Pulmonary artery endothelial cell (primary cell): Measurements from ENCODE around the gene LAMA4. TPM values are rescaled to one million over a fixed set of nuclear protein-coding genes. Genes with fewer than 3 reads are reported as not detected.
"Not testable (repeated sequence)": the region's sequence is repeated elsewhere in the genome, so short reads cannot be mapped to it uniquely, and the experiment has no call there.

Source experiments
- DNase-seq: peaks from one replicate; pipeline ENCODE4 v3.0.0-alpha.2; 2011; ENCODE audit warnings: low read depth, low spot score
- total RNA-seq: library from RNA; depleted of rRNA; stranded (reverse); fragments of >200 nt; gene quantifications from 2 replicates; pipeline ENCODE4 v1.2.3, GENCODE V29; 2014

Gene LAMA4
- total RNA-seq, 1 donor from 2014 or later: 516 TPM

GRCh38 chr6:112215488-112216284, 38.7 kb downstream of the LAMA4 start:
- no peak for DNase-seq

DNA sequence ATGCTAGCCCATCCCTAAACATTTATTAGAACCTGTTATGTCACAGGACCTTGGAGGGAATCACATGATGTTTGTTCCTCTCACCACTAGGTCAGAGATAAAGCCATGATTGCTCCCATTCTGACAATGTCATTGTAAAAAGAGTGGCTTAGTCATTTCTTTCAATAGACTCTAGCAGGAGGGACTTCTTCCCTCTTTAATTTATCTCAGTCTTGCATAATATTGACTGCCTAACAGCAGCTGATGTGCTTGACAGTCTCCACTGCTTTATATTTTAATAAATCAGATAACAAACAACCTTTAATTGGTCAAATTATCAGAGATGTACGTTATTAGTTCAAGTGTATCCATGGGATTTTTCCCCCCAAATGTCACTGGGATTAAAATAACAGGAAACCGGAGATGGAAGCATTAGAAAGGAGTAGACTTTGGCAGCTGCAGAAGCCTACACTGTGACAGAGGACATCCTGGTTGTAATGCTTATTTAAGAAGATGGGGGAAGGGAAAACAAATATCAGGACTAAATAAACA, 39.6 kb downstream of the LAMA4 start:
- DNase-seq: no peak

DNA sequence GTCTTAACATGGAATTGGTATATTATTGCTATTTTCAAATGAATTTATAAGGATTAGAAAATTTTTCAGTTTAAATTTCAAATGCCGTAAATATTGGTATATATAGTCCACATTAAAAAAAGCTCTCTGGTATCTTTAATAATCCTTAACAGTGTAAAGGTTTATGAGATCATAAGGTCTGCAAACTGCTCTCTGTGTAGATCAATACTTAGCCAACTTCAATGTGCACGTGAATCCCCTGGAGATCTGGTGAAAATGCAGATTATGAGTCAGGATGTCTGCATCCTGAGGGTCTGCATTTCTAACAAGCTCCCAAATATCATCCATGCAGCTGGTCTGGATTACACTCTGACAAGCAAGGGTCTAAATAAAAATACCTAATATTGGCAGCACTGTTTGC, 43.5 kb downstream of the LAMA4 start:
- no peak for DNase-seq

DNA sequence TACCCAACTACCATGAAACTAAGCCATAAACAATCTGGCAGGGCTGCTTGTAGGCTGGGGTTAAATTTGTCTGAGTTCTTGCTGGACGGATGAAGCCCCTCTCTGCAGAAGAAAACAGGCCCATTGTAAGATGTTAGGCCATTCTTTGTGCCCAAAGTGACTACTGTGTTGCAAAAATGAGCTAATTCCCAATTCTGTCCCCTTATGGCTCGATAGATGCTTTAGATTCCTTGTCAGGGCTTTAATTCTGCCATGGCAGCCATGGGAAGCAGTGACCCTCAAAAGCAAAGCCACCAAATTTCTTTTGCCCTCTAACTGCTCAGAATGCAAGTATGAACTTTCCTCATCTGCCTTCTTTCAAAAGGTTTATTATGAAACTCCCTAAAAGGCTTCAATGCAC, 45.2 kb downstream of the LAMA4 start:
- no peak for DNase-seq

- no peak for DNase-seq
These were observed 46.6 kb downstream of the LAMA4 start for GRCh38 chr6:112207776-112208175.

DNA sequence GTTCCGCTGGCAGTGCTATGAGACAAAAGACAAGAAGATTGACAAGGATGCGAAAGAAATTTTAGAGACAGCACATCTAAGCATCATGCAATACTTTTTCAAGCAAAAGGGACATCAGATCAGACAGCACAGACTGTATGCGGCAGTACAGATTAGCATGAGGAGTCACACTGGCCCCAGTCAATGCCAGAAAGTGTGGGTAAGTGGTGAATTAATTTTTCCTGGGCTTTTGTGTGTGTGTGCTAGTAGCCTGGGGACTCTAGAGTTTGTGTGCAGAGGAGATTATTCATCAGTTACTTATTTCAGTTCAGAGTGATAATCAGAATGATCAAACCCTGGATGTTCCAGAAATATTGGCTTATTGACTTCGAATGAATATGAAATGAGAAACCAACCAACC, 47.2 kb downstream of the LAMA4 start:
- no peak for DNase-seq

- DNase-seq: no peak
These were observed 48.3 kb downstream of the LAMA4 start for GRCh38 chr6:112206110-112206458.

- DNase-seq: peak; percentile 87
These were observed 48.8 kb downstream of the LAMA4 start for GRCh38 chr6:112205427-112206109.

GRCh38 chr6:112204350-112204706, 50.0 kb downstream of the LAMA4 start:
- DNase-seq: no peak

GRCh38 chr6:112203577-112204349, 50.6 kb downstream of the LAMA4 start:
- DNase-seq: peak; percentile 84

DNA sequence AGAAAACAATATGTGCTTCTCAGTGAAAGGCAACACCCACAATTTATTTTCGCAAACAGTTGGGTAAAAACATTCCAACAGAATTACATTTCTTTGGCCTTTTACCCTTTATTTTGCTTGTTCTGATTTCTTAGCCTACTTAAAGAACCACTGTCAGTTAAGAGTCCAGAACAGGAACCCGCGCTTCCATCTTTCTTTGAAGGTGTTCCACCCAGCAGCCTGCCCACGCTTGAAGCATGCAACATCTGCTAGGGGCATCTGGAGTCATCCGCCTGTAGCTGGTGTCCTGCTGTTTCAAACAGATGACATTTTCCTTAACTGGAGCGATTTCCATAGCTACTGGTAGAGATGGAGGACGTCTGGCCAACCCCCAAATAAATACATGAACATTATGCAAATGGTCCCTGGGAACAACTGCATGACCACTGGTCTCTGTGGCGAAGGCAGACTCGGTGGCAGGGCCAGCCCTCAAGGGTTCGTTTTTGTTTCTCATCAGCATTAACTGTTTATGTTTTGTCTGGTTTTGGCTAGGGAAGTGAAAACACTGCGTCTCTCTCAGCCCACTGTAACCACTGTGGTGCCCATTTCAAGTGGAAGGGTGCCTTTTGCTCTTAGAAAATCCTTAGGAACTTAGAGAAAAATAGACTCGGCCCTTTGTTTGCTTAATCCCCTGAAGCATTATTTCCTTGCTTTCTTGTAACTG, 51.6 kb downstream of the LAMA4 start:
- DNase-seq: no peak

DNA sequence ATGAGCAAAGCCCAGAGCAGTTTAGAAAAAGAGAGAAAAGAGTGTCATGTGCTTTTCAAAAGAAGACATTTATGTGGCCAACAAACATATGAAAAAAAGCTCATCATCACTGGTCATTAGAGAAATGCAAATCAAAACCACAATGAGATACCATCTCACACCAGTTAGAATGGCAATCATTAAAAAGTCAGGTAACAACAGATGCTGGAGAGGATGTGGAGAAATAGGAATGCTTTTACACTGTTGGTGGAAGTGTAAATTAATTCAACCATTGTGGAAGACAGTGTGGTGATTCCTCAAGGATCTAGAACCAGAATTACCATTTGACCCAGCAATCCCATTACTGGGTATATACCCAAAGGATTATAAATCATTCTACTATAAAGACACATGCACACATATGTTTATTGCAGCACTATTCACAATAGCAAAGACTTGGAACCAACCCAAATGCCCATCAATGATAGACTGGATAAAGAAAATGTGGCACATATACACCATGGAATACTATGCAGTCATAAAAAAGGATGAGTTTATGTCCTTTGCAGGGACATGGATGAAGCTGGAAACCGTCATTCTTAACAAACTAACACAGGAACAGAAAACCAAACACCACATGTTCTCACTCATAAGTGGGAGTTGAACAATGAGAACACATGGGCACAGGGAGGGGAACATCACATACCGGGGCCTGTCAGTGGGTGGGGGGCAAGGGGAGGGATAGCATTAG, 54.0 kb downstream of the LAMA4 start:
- not testable (repeated sequence) for DNase-seq

DNA sequence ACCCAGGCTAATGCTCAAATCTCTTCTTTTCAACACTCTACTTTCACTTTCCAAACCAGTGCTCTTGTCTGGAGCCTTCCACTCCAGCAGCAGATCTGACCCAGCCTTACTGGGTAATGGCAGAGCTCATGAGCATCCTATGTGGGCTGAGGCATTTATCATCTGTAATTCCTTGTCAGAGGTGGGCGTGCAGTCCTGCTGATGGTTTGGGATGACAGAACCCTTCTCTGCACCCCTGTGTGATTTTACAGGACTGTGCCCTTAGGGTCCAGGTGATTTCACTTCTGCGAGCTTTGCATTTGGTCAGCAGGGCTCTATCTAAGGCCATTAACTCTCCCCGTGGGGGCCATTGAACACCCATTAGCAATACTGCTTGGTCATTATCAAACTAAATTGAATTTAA, 55.4 kb downstream of the LAMA4 start:
- DNase-seq: no peak

GRCh38 chr6:112198582-112198981, 55.8 kb downstream of the LAMA4 start:
- no peak for DNase-seq

GRCh38 chr6:112197636-112198035, 56.7 kb downstream of the LAMA4 start:
- no peak for DNase-seq

- DNase-seq: no peak
These were observed 58.1 kb downstream of the LAMA4 start for GRCh38 chr6:112196306-112196705.

DNA sequence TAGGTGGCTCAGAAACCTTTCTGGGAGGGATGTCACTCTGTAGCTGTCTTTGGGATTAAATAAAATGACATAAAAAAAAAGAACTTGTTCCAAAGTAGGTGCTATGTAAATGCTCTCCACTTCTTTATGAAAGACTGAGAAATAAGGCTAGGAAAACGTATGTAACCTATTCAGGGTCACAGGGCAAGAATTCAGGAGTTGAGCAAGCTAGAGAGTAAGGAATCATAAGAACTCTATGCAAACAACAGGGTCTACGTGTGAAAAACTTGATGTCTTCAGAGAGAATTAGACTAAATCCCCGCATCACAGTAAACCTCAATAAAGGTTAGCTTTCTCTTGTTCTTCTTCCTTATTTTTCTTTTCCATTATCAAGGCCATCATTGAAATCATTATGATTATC, 59.2 kb downstream of the LAMA4 start:
- DNase-seq: no peak

DNA sequence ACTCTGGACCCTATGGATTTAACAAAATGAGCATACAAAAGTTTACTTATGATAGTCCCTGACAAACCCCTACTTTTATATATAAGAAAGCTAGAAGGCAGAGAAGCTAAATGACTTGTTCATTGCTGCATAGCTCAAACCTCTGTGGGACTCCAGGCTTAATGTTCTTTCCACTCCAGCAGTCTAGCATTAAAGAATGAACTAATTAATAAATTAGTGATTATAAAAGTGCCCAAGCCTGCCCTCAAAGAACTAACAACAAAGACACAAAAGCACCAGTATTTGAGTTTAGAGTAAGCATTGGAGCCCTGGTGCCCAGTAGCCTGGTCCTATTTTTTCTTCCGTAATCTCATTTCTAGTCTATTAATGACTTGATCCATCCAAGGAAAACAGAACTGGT, 59.9 kb downstream of the LAMA4 start:
- DNase-seq: no peak

- no peak for DNase-seq
These were observed 60.8 kb downstream of the LAMA4 start for GRCh38 chr6:112193535-112194051.

DNA sequence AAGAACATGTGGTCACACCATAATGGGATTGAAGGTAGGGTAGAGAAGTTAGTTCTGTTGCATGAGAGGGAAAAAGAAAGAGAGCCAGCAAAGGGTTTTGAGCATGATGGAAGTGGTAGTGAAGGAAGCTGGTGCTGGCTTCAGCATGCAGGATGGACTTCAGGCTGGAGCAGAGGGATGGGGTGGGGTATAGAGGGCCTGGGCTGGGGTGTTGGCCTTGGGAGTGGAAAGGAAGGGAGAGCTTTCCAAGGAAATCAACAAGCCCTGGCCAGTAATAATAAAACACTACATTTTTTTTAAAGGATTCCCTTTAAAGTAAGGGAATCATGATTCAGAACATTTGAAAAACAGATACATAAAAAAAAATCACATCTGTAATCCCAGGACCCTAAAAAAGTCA, 61.2 kb downstream of the LAMA4 start:
- DNase-seq: no peak
